Renal cortex interstitium (tissue), 11 donors: ENCODE measurements around the gene ARHGEF26. TPM values are rescaled to one million over a fixed set of nuclear protein-coding genes. Genes with fewer than 3 reads are reported as not detected.

Experiments
- DNase-seq, 11 donors: peaks; one replicate each; pipeline ENCODE4 v3.0.0-alpha.2; 2013; ENCODE audit warnings: low read depth in 9 of 11, low spot score in 4 of 11; ENCODE audit errors: extremely low read depth in 1 of 11
- polyA plus RNA-seq, 3 donors: library from polyadenylated mRNA; unstranded; fragments of 120-200 nt; gene quantifications; one replicate each; pipeline ENCODE4 v1.2.1, GENCODE V29; 2013; ENCODE audit not compliant: insufficient read length in 3 of 3

ARHGEF26 gene
- polyA plus RNA-seq, 3 donors: 12.0 to 15.1 (median 12.7) TPM

DNA sequence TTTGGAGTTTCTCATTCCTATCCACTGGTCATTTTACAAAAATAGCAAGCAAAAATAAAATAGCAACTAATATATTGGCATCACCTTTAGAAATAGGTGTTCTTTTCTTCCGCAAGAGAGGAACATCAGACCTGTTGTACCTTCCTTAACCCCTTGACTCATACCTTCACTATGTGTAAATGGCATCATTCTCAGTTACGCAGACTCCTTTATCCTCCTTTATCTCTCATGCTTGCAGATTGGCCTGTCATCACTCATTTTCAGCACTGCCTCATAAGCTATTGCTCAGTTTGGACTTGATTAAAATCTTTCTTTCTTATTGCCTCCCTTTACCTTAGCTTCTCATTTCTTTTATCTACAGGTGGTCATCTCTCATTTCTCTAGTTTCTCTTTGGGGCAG is 21.4 kb downstream of the ARHGEF26 start:
- no peak for DNase-seq

GRCh38 chr3:154143873-154144272 is 22.7 kb downstream of the ARHGEF26 start:
- no peak for DNase-seq

- DNase-seq: no peak
Measured at GRCh38 chr3:154144825-154145465, 23.8 kb downstream of the ARHGEF26 start.

DNA sequence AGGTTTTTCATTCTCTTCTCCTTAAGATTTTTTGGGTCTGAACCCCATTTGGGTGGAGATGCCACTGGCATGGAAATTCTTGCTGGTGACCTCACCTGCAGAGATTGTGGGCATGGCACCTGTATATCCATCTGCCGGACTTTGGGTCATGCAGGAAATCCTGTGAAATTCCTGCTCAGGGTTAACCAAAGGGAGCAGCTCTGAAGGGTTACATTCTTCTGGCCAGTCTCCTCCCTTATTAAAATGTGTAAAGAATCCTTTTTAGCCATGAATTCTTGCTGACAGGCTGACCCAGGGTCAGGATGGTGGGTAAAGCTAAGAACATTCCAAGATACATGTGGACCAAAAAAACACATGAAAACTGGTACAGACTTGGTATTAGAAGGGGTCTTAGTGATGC is 27.4 kb downstream of the ARHGEF26 start:
- DNase-seq: no peak

- no peak for DNase-seq
Measured at GRCh38 chr3:154149286-154149685, 28.1 kb downstream of the ARHGEF26 start.

DNA sequence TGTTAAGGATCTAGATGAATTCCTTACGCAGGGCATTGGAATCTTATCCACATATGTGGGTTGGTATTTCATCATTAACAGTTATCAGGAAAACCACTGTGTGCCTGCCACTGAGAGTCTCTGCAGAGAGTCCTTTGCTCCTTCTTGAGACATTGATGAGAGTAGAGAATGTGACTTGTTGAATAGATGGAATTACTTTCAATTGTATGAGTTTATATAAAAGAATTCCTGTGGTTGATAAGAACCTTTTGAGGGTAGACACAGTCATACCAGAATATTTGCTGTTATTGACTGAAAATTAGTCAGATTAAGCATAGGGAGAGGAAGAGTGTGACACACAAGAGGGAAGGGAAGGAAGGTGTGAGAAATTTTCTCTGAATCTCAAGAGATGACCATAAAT is 30.8 kb downstream of the ARHGEF26 start:
- no peak for DNase-seq

- no peak for DNase-seq
Measured at GRCh38 chr3:154152741-154153140, 31.6 kb downstream of the ARHGEF26 start.

- DNase-seq: no peak
Measured at GRCh38 chr3:154156530-154156929, 35.3 kb downstream of the ARHGEF26 start.

- DNase-seq: no peak
Measured at GRCh38 chr3:154161806-154162205, 40.6 kb downstream of the ARHGEF26 start.

DNA sequence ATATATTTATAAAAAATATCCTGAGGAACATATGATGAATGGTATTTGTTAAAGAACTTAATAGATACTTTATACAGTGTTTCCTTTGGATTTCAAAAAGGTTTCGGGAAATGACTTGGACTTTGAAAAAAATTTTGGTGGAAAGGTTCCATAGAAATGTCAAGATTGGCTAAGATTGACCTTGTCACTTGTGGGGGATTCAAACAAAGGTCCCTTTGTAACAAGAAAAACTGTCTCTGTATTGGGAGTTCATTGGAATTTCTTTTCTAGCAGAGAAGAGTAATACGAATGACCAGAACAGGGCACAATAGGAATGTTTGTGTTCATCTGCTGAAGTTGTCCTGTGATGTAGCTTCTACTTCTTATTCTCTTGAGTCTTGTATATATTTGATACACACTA is 43.2 kb downstream of the ARHGEF26 start:
- DNase-seq: no peak

DNA sequence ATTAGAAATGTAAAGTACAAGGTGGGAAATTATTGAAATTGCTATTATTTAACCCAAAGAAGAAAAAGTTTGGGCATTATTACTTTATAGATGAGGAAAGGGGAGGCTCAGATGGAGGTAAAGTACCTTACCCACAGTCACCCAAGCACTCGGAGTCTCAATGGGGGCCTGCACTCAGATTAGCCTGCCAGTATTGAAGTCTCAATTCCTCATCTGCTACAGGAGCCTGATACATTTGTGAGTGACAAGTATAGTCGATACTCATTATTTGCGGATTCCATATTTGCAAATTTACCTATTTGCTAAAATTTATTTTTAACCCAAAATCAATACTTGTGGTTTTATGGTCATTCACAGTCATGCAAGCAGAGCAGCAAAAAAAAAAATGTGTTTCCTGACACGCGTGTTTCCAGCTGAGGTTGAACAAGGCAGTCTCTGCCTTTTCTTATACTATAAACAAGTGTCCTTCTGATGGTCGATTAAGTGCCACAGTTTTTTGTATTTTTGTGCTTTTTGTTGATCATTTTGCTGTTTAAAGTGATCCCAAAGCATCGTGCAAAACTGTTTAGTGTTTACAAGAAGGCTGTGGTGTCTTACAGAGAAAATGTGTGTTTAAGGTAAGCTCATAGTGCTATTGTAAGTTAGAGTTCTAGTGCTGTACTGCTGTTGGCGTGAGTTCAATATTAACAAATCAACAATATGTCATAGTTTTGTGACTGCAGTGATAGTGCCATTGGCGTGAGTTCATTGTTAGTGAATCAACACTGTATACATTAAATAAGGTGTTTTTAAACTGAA is 48.0 kb downstream of the ARHGEF26 start:
- DNase-seq: no peak

DNA sequence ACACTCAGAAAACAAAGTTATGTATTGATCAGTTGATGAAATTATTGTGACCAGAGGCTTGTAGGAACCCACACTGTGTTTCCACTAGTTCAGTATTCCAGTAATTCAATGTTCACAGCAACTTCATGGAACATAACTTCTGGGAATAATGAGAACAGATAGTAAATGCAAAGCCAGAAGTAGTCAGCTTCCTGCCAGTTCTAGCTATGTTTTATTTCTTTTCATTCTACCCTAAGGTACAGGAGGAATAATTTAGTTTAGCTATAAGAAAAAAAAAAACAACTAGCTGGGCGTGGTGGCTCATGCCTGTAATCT is 48.6 kb downstream of the ARHGEF26 start:
- DNase-seq: no peak

- no peak for DNase-seq
Measured at GRCh38 chr3:154170300-154170699, 49.1 kb downstream of the ARHGEF26 start.

GRCh38 chr3:154175041-154175440 is 53.9 kb downstream of the ARHGEF26 start:
- no peak for DNase-seq

GRCh38 chr3:154176036-154176435 is 54.8 kb downstream of the ARHGEF26 start:
- no peak for DNase-seq

GRCh38 chr3:154177406-154177805 is 56.2 kb downstream of the ARHGEF26 start:
- DNase-seq: no peak

DNA sequence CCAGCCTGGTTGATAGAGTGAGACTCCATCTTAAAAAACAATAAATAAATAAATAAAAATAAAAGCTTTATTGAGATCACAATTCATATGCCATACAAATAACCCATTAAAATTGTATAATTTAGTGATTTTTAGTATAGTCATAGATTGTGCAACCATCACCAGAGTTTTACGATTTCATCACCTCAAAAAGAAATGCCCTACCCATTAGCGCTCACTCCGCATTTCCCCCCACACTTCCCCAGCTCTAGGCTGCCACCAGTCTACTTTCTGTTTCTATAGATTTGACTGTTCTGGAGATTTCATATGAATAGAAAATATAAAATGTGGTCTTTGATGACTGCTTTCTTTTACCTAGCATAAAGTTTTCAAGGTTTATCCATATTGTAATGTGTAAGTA is 57.0 kb downstream of the ARHGEF26 start:
- DNase-seq: no peak

GRCh38 chr3:154180836-154181691 is 59.9 kb downstream of the ARHGEF26 start:
- DNase-seq: no peak

DNA sequence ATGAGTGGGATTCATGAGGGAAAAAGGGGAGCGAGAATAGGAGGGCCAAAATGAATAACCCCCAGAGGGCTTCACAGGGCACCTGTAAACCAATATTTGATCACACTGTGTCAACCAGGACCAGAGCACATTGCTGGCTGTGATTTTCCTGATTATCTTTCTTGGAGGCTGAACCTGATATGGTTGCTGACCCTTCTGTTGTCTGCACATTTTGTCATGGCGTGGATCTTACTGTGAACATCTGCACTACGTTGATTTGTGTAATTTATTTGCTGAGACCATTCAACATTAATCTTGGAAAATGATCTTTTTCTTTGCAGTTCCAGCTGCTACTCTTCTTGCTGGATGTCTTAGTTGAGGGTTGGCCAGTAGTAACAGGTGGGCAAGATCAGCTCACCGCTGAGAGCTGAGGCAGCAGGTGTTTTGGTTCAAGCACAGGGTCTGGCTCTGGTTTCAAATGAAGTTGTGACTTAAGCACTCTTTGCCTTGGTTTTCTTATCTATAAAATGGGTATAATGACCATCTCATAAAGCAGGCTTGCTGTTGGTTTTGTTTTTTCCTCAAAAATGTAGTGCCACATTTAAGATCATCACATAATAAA is 61.2 kb downstream of the ARHGEF26 start:
- DNase-seq: no peak

DNA sequence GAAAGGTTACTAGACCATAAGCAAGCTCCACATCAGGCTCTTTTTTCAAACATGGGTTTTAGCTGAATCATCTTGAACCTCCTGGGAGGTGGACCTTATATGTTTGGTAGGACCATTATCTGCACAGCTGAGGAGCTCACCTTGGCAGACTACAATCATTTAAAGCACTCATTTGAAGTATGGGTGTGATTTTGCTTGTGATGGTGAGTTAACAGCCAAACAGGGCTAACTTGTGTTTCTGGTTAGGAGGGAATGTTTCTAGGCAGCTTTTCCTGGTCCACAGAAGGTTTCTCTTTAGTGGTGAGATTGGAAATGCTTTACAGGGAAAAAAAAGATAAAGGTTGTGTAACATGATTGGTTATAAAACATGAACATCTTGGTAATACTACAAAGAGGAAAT is 61.8 kb downstream of the ARHGEF26 start:
- no peak for DNase-seq
